Measurements from ENCODE around the gene AP3B1. TPM values are rescaled to one million over a fixed set of nuclear protein-coding genes. Genes with fewer than 3 reads are reported as not detected.

The AP3B1 gene
- total RNA-seq, 1 experiment from 2014 or later = 41.8 TPM

GRCh38 chr5:77994943-77995342 is 299.6 kb downstream of the AP3B1 start:
- Histone ChIP-seq H2BK12ac (ENCODE audit: insufficient read length, low read depth, low read length) (no peak overlapping the region), H3K27me3 (ENCODE audit: insufficient read depth, low read length) (no peaks in the 10 kb centered on the region), H4K8ac (replicated peaks; ENCODE audit: insufficient read length, low read depth, low read length) (no peak overlapping the region), H2BK15ac (ENCODE audit: low read depth, low read length) (no peak overlapping the region), H3K4me2 (ENCODE audit: insufficient read depth, insufficient read length, low read length) (no peak overlapping the region), H3K18ac (ENCODE audit: insufficient read length, low read depth, low read length) (no peak overlapping the region), H3K4ac (ENCODE audit: low read depth, low read length) (no peak overlapping the region), H3K79me1 (ENCODE audit: insufficient read depth, low read depth, low read length, poor library complexity, severe bottlenecking) (no peaks in the 10 kb centered on the region), H3K56ac (ENCODE audit: insufficient read length, low read depth, low read length) (no peak overlapping the region), H3K4me1 (ENCODE audit: insufficient read depth, low read length) (peaks cover 12% of the 10 kb centered on the region; the same call in 1 of the 2 replicates), H2AFZ (ENCODE audit: low read length) (no peak overlapping the region), H4K91ac (ENCODE audit: insufficient read length, low read depth, low read length) (no peak overlapping the region), H3K9me3 (ENCODE audit: control insufficient read depth, low read depth, low read length) (no peaks in the 10 kb centered on the region), H2BK5ac (ENCODE audit: insufficient read length, low read length) (no peak overlapping the region), H3K23ac (ENCODE audit: insufficient read length, low read depth, low read length) (no peak overlapping the region), H3K79me2 (ENCODE audit: insufficient read depth, low read length) (no peaks in the 10 kb centered on the region), H2BK120ac (ENCODE audit: low read depth, low read length, poor library complexity, severe bottlenecking) (no peak overlapping the region), H3K27ac (ENCODE audit: insufficient read length, low read depth, low read length) (no peak overlapping the region), H4K5ac (ENCODE audit: insufficient read length, low read depth, low read length) (no peak overlapping the region), H2BK20ac (ENCODE audit: low read depth, low read length, poor library complexity, severe bottlenecking) (no peak overlapping the region), H3K14ac (ENCODE audit: insufficient read depth, low read length) (no peak overlapping the region), H4K20me1 (ENCODE audit: control insufficient read depth, insufficient read depth, insufficient read length) (no peaks in the 10 kb centered on the region), H3T11ph (ENCODE audit: low read length) (no peak overlapping the region), H3K23me2 (ENCODE audit: insufficient read length, low read depth, low read length, poor library complexity, severe bottlenecking) (no peaks in the 10 kb centered on the region), H2AK5ac (ENCODE audit: insufficient read length, low read length) (no peak overlapping the region), H3K9ac (ENCODE audit: extremely low read depth, insufficient read length, low read length) (no peak overlapping the region)
- H3K36me3 Mint-ChIP-seq (ENCODE audit: insufficient read depth in 1 of 3, low read depth in 3 of 3) = peaks cover 0 to 4% (median 1%) of the 10 kb centered on the region in 3 experiments; a peak in 5 of 7 replicates
- no peak overlapping the region; a peak in 1 of 7 replicates for H3K27ac Mint-ChIP-seq
- peaks cover 40 to 59% of the 10 kb centered on the region in 2 experiments for H3K4me1 Mint-ChIP-seq
- no peak for DNase-seq
- TF ChIP-seq CTCF (conservative IDR thresholded peaks at IDR 0.05) = no peak
- H3K9me3 Mint-ChIP-seq = no peaks in the 10 kb centered on the region
- WGBS (ENCODE audit: extremely low coverage, insufficient read length, low lambda C conversion rate) = no CpG with 5 or more reads among the region's 3 CpGs
- H3K4me3 Mint-ChIP-seq = no peak overlapping the region
- peaks cover 55% of the 10 kb centered on the region for H3K27me3 Mint-ChIP-seq (ENCODE audit: low read depth)

All from H9 (cell line).